GM19438 (cell line): Measurements from ENCODE around the gene GSE1.
A peak's percentile ranks its signal among the peaks of the same experiment; 100 is the strongest.

Experiments used
- ATAC-seq: cut with Tn5 transposase; IDR thresholded peaks from one replicate; pipeline ENCODE4 v1.9.1; 2021; ENCODE audit warnings: low read depth; ENCODE audit not compliant: unreplicated experiment

Gene GSE1

DNA sequence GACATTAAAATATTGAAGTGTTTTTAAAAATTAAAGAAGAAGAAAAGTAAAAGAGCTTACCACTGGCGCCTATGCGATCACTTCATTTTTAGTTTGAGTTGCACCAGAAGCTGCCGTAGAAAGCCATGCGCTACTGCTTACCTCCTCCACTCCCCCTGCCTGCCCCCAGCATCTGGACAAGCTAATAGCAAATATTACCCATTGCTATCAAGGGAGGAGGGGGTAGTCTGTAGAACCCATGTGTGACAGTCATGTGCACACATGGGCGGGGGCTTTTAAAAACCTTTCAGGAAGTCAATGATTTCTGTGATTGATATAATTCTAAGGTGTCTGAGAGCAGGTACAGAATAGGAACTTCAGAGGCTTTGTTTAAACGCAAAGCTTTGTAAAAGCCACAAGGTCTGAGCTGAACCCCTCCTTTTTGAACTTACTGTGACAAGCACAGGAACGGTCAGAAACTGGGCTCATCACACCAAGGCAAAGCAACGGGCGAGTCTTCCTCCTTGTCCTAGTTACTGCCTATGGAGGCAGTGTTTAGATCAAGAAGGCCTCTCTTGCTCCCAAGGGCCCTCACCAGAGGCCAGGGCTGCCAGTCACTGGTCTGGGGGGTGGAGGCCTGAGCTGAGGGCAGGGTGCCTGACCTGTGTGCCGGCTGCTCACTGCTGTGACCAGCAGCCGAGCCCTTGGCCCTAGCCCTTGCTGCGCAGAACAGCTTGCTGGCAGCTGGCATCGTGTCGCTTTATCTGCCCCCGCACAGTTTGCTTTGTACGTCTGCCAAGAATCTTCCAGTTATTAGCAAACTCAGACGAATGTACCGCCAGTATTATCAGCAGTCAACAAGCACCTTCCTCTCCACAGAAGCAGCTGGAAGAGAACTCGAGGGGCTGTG, 60.7 kb downstream of the GSE1 start:
- no peak for ATAC-seq

DNA sequence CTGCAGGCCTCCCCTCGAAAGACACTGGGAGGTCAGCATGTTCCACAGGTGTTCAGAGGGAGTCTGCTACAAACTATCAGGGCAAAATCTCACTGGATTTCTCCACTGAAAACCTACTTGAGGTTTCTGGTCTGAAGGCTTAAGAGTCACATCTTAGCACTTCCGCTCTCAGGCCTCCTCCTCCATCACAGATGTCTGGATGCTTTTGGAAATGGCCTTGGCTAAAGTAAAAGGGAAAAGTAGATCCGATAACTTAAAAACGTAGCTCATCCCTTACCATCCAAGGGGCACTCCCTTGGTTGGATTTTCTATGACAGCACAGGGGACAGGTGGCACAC, 61.3 kb downstream of the GSE1 start:
- no peak for ATAC-seq

DNA sequence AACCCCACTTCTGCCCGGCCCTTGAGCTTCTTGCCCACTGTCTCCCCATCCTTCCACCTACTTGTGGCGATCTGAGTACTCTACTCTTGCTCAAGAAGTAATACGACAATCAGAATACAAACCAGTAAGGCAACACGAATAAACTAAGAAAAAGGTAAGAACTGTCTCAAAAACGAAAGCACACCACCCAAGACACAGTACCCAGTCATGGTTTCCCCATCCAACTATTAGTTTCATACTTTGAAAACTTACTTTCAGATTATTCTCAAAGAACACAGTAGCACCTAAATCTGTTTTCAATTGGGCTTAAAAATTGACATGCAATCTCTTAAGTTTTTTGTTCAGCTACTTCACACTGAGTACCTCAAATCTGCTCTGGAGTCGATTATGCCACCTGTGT, 61.7 kb downstream of the GSE1 start:
- no peak for ATAC-seq

DNA sequence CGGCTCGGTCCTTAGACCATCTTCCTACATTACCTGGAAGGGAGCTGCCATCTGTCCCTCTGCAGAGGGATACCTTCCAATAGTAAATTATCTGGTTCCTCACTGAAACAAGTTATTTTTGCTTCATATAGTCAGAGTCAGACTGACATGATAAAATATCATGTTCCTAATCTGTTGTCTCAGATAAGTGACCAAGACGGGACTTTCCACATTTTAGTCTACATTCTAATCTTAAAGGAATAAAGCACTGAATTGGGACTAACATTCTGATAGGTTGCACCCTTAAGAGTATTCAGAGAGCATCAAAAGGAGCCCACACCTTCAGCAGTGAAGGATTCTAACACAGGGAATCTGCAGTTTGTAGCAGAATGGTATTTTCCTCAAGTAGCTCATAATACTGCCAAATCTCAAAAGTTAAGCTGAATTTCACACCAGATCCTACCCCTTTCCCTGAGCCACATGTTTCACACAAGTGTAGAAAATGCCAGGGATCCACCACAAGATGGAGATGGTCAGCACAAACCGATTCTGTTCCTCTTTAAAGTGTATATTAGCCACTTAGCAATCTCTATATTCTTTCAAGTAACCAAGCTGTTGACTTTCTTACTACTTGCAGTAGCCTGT, 62.2 kb downstream of the GSE1 start:
- no peak for ATAC-seq

DNA sequence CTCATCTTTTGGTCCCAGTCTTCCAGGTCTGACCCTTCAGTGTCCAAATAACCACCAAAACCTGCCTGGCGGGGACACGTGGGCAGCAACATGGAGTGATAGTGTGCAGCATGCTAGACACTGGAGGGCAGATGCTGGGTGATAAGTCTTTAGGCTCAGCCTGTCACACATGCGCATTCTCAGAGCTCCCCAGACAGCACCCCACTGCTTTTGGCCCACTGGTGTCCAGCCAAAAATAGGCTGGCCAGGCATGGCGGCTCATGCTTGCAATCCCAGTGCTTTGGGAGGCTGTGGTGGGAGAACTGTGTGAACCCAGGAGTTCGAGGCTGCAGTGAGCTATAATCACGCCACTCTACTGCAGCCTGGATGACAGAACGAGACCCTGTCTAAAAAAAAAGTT, 63.3 kb downstream of the GSE1 start:
- no peak for ATAC-seq

DNA sequence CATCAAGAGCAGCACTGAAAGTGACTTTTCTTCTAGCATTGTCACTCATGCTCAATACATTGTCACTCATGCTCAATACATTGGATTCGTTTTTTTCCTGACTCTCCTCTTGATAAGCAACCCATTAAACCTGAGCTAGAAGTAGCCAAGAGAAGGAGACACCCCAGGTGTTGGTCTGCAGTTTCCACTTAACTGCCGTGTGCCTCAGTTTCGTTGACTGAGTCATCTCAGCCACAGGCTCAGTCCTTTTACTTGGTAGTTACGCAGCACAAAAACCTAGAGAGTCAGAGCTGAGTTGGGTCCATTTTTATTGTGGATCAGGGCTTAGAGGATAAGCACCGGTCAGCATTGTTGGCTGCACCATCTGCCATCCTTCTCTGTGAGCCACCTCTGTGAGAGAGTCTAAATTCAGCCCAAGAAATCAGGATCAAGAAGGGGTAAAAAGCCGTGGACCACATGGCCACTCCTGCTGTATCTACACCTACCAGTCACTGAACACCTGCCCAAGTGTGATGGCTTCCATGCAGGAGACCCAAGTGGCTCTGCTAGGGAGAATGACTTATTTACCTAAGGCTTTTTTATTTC, 64.4 kb downstream of the GSE1 start:
- ATAC-seq = no peak

GRCh38 chr16:85678016-85678415, 64.9 kb downstream of the GSE1 start:
- no peak for ATAC-seq

- no peak for ATAC-seq
Observed at GRCh38 chr16:85678821-85679220, 65.7 kb downstream of the GSE1 start.

DNA sequence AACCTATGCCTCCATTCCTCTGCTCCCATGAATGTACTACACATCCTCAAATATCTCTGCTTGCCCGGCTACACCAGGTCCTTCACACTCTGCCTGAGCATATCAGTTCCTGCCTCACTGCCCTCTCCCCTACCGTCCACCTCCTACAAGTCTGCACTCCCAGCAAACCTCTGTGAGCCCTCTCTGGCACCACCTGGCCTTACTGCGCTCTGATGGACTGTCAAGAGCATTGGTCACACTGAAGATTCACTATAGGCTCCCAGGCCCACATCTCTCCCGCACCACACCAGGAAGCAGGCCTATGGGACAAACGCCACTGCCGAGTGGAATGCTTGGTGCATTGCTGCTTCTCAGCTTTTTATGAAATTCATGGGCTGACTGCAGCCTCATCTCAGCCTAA, 66.7 kb downstream of the GSE1 start:
- ATAC-seq = no peak

GRCh38 chr16:85680352-85680944, 67.3 kb downstream of the GSE1 start:
- ATAC-seq = no peak

- no peak for ATAC-seq
Observed at GRCh38 chr16:85681255-85681654, 68.1 kb downstream of the GSE1 start.

GRCh38 chr16:85682516-85682915, 69.4 kb downstream of the GSE1 start:
- ATAC-seq = no peak

DNA sequence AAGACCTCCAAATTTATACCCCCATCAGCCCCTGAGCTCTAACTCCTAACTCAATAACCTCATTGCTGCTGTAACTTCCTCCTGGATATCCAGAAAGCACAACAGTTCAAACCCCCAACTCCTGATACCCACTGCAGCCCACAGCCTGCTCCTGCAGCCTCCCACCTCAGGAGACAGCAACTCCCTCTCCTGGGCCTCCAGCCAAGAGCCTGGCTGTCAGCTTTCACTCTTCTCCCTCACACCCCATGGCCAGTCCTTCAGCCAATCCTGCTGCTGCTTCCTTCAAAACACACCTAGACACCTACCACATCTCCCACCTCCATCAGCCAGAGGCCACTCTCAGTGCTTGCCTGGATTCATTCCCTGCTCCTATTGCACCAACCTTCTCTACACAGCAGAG, 70.2 kb downstream of the GSE1 start:
- ATAC-seq = no peak

GRCh38 chr16:85685251-85685650, 72.1 kb downstream of the GSE1 start:
- ATAC-seq = no peak

DNA sequence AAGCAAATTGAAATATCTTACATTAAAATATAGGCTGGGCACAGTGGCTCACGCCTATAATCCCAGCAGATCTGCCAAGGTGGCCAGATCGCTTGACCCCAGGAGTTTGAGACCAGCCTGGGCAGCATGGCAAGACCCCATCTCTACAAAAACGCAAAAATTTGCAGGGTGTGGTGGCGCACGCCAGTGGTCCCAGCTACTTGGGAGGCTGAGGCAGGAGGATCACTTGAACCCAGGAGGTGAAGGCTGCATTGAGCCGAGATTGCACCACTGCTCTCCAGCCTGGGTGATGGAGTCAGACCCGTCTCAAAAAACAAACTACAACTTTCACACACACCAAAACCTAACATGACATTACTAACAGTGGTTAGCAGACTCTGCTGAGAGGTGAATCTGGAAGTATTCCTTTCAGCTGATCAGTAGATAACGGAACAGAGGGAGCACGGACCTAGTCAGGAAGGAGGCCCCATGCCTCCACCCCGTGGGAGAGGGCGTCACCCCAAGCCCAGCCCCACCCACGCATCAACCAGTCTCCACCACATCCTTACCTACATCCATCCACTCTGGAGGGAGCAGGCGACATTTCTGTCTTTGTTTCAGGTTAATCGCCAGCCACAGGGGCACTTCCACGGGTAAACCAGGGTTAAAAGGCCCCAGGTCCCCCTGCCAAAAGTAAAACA, 73.9 kb downstream of the GSE1 start:
- no peak for ATAC-seq

GRCh38 chr16:85687651-85688471, 74.7 kb downstream of the GSE1 start:
- no peak for ATAC-seq

GRCh38 chr16:85688586-85689284, 75.6 kb downstream of the GSE1 start, which contains the start of gene GINS2:
Gene GINS2 (minus strand): TSS chr16:85688954. CDS start chr16:85688898, 56 bp downstream.
- ATAC-seq = peak; percentile 82

GRCh38 chr16:85689285-85689949, 76.3 kb downstream of the GSE1 start:
- ATAC-seq = no peak

DNA sequence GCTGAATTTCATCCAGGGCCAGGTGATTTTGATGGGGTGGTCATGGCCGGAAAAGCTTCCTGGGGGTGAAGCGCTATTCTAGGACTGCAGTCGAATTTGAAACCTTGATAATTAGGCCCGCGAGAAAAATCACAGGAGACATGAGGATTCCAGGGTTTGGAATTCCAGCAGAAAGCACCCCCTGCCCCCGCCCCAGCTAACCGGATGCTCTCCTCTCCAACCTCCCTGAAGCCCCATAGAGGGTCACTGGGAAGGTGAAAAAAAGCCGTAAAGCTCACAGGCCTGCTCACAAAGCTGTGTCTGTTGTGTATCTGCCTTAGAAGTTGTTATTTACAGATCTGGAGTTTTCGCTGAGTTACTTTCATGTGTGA, 76.8 kb downstream of the GSE1 start:
- no peak for ATAC-seq
